ENCODE results near the gene CFAP70.

The CFAP70 gene

GRCh38 chr10:73281097-73281496 is 77.6 kb downstream of the CFAP70 start:
- H2AFZ ChIP-seq (ENCODE audit: low read length), result no peak overlapping the region
- no peak overlapping the region for H3K4me3 ChIP-seq (ENCODE audit: low read depth, low read length, poor library complexity, severe bottlenecking)
- H3K79me2 ChIP-seq (ENCODE audit: insufficient read depth, low read length), result no peaks in the 10 kb centered on the region
- H3K36me3 ChIP-seq (ENCODE audit: insufficient read depth, low read length), result no peaks in the 10 kb centered on the region
- no peaks in the 10 kb centered on the region for H4K20me1 ChIP-seq (ENCODE audit: insufficient read depth, low read length)
- H3F3A ChIP-seq (ENCODE audit: insufficient read depth, low read length), result no peaks in the 10 kb centered on the region
- H3K4me2 ChIP-seq (ENCODE audit: low read length), result no peak overlapping the region
- no peaks in the 10 kb centered on the region for H3K27me3 ChIP-seq (ENCODE audit: insufficient read depth, low read length)
- TF ChIP-seq CTCF (IDR thresholded peaks at IDR 0.05; ENCODE audit: low read length) (no peak), EZH2 (IDR thresholded peaks at IDR 0.05; ENCODE audit: borderline replicate concordance, low read length) (no peak)
- no peak overlapping the region for H3K27ac ChIP-seq (ENCODE audit: low read depth, low read length, poor library complexity, severe bottlenecking)
- no peaks in the 10 kb centered on the region for H3K9me3 ChIP-seq (ENCODE audit: low read length)
- no peak overlapping the region for H3K9ac ChIP-seq (ENCODE audit: low read length)
- no peaks in the 10 kb centered on the region for H3K9me2 ChIP-seq (ENCODE audit: low read depth, low read length)
- H3K4me1 ChIP-seq (ENCODE audit: insufficient read depth, low read length, severe bottlenecking), result no peaks in the 10 kb centered on the region

- no peak overlapping the region for H2AFZ ChIP-seq (ENCODE audit: low read length)
- H3F3A ChIP-seq (ENCODE audit: insufficient read depth, low read length), result no peaks in the 10 kb centered on the region
- no peak overlapping the region for H3K27ac ChIP-seq (ENCODE audit: low read depth, low read length, poor library complexity, severe bottlenecking)
- no peaks in the 10 kb centered on the region for H4K20me1 ChIP-seq (ENCODE audit: insufficient read depth, low read length)
- H3K9me2 ChIP-seq (ENCODE audit: low read depth, low read length), result no peaks in the 10 kb centered on the region
- no peak overlapping the region for H3K4me3 ChIP-seq (ENCODE audit: low read depth, low read length, poor library complexity, severe bottlenecking)
- H3K36me3 ChIP-seq (ENCODE audit: insufficient read depth, low read length), result no peaks in the 10 kb centered on the region
- TF ChIP-seq EZH2 (IDR thresholded peaks at IDR 0.05; ENCODE audit: borderline replicate concordance, low read length) (no peak), CTCF (IDR thresholded peaks at IDR 0.05; ENCODE audit: low read length) (no peak)
- no peaks in the 10 kb centered on the region for H3K27me3 ChIP-seq (ENCODE audit: insufficient read depth, low read length)
- H3K9ac ChIP-seq (ENCODE audit: low read length), result no peak overlapping the region
- H3K9me3 ChIP-seq (ENCODE audit: low read length), result 0 out of 2 replicates have a peak, but pooled peaks cover 2% of the 10 kb centered on the region
- H3K4me1 ChIP-seq (ENCODE audit: insufficient read depth, low read length, severe bottlenecking), result no peaks in the 10 kb centered on the region
- H3K4me2 ChIP-seq (ENCODE audit: low read length), result no peak overlapping the region
- H3K79me2 ChIP-seq (ENCODE audit: insufficient read depth, low read length), result no peaks in the 10 kb centered on the region
These were observed 94.2 kb downstream of the CFAP70 start for GRCh38 chr10:73264423-73264822.

GRCh38 chr10:73263693-73264347 is 94.8 kb downstream of the CFAP70 start:
- no peaks in the 10 kb centered on the region for H3F3A ChIP-seq (ENCODE audit: insufficient read depth, low read length)

More at GRCh38 chr10:73263693-73264347, 94.8 kb downstream of the CFAP70 start:
- Histone ChIP-seq H3K4me1 (ENCODE audit: insufficient read depth, low read length, severe bottlenecking) (no peaks in the 10 kb centered on the region), H3K9me3 (ENCODE audit: low read length) (0 out of 2 replicates have a peak, but pooled peaks cover 2% of the 10 kb centered on the region), H2AFZ (ENCODE audit: low read length) (0 out of 2 replicates have a peak overlapping the region, but pooled peaks have one; percentile 41), H3K27ac (ENCODE audit: low read depth, low read length, poor library complexity, severe bottlenecking) (no peak overlapping the region), H4K20me1 (ENCODE audit: insufficient read depth, low read length) (no peaks in the 10 kb centered on the region), H3K4me3 (ENCODE audit: low read depth, low read length, poor library complexity, severe bottlenecking) (no peak overlapping the region), H3K9me2 (ENCODE audit: low read depth, low read length) (no peaks in the 10 kb centered on the region), H3K27me3 (ENCODE audit: insufficient read depth, low read length) (no peaks in the 10 kb centered on the region), H3K79me2 (ENCODE audit: insufficient read depth, low read length) (no peaks in the 10 kb centered on the region), H3K9ac (ENCODE audit: low read length) (no peak overlapping the region), H3K36me3 (ENCODE audit: insufficient read depth, low read length) (no peaks in the 10 kb centered on the region), H3K4me2 (ENCODE audit: low read length) (no peak overlapping the region)
- TF ChIP-seq EZH2 (IDR thresholded peaks at IDR 0.05; ENCODE audit: borderline replicate concordance, low read length), result no peak
- TF ChIP-seq CTCF (IDR thresholded peaks at IDR 0.05; ENCODE audit: low read length), result peak; percentile 65
